GM06990 (cell line): ENCODE results near the gene PDE4C.

Source experiments
- DNase-seq: peaks from one replicate; pipeline ENCODE4 v3.0.0-alpha.2; 2011; ENCODE audit not compliant: insufficient read length; ENCODE audit errors: extremely low read depth
- H3K27me3 ChIP-seq: replicated peaks from 2 replicates; pipeline ENCODE4 v1.6.0; 2011; ENCODE audit warnings: low read length; ENCODE audit not compliant: control insufficient read depth, insufficient read depth
- H3K36me3 ChIP-seq: 2 replicates; pipeline ENCODE4 v1.5.1; 2011; ENCODE audit warnings: low read length; ENCODE audit not compliant: control insufficient read depth, insufficient read depth
- H3K4me3 ChIP-seq: replicated peaks from 2 replicates; pipeline ENCODE4 v1.5.1; 2011; ENCODE audit warnings: low read depth, mild to moderate bottlenecking, control low read depth, low read length
- TF ChIP-seq, protein P1 (sequence below): IDR thresholded peaks from 2 replicates; pipeline ENCODE4 v1.5.1; 2011; ENCODE audit warnings: low read length, control low read depth, mild to moderate bottlenecking, inconsistent platforms; ENCODE audit not compliant: insufficient read depth, poor library complexity, severe bottlenecking

Gene PDE4C

DNA sequence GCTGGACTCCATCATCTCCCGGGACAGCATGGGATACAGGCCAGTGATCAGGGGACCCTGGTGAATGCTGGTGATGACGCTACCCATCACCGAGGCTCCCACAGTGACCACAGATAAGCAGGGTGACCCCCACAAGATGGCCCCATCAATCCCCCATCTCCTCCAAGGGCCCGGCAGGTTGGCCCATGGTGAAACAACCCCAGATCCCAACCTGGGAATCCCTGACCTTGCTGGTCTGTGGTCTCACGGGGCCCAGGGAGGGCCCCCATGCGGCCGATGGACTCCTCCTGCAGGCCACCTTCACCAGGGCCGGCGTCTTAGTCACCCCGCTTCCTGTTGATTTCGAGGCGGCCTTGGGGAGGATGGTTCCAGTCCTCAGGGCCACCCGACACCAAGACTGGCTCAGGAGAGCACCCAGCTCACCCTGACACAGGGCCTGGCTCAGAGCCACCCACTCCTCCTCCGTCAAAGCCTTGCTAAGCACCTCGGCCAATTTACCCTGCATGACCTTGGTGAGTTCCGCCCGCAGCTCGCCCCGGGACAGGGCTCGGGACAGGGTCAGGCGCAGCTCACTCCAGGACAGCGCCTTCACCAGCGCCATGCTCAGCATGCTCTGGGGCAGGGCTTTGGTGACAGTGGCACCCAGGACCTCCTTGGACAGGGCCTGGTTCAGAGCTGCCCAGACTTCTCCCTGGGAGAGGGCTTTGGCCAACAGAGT lies 38.1 kb upstream of the PDE4C start:
- H3K36me3 ChIP-seq = no peaks in the 10 kb centered on the region
- H3K27me3 ChIP-seq = no peaks in the 10 kb centered on the region
- no peak overlapping the region for H3K4me3 ChIP-seq
- TF ChIP-seq, protein P1, sequence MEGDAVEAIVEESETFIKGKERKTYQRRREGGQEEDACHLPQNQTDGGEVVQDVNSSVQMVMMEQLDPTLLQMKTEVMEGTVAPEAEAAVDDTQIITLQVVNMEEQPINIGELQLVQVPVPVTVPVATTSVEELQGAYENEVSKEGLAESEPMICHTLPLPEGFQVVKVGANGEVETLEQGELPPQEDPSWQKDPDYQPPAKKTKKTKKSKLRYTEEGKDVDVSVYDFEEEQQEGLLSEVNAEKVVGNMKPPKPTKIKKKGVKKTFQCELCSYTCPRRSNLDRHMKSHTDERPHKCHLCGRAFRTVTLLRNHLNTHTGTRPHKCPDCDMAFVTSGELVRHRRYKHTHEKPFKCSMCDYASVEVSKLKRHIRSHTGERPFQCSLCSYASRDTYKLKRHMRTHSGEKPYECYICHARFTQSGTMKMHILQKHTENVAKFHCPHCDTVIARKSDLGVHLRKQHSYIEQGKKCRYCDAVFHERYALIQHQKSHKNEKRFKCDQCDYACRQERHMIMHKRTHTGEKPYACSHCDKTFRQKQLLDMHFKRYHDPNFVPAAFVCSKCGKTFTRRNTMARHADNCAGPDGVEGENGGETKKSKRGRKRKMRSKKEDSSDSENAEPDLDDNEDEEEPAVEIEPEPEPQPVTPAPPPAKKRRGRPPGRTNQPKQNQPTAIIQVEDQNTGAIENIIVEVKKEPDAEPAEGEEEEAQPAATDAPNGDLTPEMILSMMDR = no peak
- no peak for DNase-seq

DNA sequence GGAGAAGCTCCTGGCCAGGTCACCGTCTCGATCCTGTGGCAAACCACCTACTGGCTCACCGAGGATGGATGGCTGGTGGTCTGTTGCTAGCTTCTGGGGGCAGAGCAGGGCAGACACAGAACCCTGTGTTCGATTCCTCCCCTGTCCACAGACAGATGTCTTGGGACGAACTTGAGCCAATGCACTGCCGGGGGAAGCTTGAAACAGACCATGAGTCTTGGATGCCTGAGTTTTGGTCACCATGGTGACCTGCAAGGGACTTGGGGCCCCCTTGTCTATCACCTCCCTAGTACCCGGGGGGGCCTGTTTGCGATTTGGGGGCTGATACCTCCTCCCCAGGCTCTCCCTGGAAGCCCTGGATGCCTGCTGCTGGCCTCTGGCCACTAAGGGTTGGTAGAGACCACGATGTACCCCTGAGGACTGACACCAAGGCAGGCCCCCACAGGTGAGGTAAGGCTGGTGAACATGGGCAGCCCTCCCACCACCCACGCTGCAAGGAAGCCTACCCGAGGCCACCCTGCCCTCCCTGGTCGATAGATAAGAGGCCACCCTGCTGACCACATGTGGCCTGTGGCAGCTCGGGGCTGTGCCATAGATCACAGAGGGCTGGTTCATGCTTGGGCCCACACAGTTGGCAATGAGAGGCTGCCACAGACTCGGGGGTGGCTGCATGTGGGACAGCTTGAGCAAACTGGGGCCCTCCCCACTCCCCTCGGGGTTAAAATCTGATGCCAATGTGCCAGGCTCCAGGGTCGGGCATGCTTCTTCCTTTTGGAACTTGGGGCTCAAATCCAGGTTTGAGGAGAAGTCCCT lies 37.3 kb upstream of the PDE4C start:
- Histone ChIP-seq H3K27me3 (no peaks in the 10 kb centered on the region), H3K36me3 (no peaks in the 10 kb centered on the region), H3K4me3 (no peak overlapping the region)
- TF ChIP-seq, protein P1 = no peak
- no peak for DNase-seq

DNA sequence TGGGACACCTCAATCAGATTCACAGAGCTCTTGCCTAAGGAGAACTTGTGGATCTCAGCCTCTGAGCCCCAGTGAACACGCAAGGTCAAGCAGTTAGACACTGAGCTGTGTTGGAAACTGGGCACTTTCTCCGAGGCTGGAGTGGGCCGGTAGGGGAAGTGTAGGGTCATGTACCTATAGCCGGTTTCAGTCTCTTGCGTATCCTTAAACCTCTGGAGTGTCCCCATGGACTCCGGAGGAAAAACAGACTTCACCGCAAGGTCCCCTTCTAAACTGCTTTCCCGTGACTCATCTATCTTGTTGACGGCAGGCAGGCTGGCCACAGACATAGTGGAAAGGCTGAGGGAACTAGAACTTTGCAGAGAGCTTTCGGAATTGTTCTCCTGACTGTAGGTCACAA lies 36.7 kb upstream of the PDE4C start:
- H3K36me3 ChIP-seq = no peaks in the 10 kb centered on the region
- no peak overlapping the region for H3K4me3 ChIP-seq
- TF ChIP-seq, protein P1 = no peak
- no peaks in the 10 kb centered on the region for H3K27me3 ChIP-seq
- DNase-seq = no peak

DNA sequence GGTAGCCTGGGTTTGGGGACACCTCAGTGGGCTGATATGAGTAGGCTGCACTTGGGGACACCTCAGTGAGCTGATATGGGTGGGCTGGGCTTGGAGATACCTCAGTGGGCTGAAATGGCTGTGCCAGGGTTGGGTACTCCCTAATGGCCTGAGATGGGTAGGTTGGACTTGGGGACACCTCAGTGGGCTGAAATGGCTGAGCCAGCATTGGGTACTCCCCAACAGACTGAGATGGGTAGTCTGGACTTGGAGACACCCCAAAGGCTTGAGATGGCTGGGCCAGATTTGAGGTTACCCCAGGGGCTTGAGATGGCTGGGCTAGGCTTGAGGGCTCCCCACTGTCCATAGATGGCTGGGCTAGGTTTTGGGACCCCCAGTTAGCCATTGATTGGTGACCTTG lies 35.9 kb upstream of the PDE4C start:
- TF ChIP-seq, protein P1 = no peak
- H3K4me3 ChIP-seq = no peak overlapping the region
- no peak for DNase-seq

DNA sequence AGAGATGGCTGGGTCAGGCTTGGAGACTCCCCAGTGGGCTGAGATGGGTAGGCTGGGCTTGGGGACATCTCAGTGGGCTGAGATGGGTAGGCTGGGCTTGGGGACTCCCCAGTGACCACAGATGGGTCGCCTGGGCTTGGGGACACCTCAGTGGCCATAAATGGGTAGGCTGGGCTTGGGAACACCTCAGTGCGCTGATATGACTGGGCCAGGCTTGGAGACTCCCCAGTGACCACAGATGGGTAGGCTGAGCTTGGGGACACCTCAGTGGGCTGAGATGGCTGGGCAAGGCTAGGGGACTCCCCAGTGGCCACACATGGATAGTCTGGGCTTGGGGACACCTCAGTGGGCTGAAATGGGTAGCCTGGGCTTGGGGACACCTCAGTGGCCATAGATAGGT lies 35.2 kb upstream of the PDE4C start:
- TF ChIP-seq, protein P1 = no peak
- Histone ChIP-seq H3K4me3 (no peak overlapping the region), H3K27me3 (no peaks in the 10 kb centered on the region), H3K36me3 (no peaks in the 10 kb centered on the region)
- no peak for DNase-seq

More for the DNA sequence above, 35.9 kb upstream of the PDE4C start:
- H3K36me3 ChIP-seq = no peaks in the 10 kb centered on the region
- H3K27me3 ChIP-seq = no peaks in the 10 kb centered on the region
